HUES6 (cell line): ENCODE data around the gene KRT33B.
"Not testable (repeated sequence)": the region's sequence is repeated elsewhere in the genome, so short reads cannot be mapped to it uniquely, and the experiment has no call there.

Experiments
- H3K27ac ChIP-seq: 2 replicates; pipeline ENCODE4 v1.7.0; 2013; ENCODE audit warnings: low read depth, mild to moderate bottlenecking, low read length, inconsistent platforms
- H3K27me3 ChIP-seq: 2 replicates; pipeline ENCODE4 v1.6.1; 2013; ENCODE audit warnings: low read length; ENCODE audit not compliant: control insufficient read depth, insufficient read depth
- H3K36me3 ChIP-seq: 2 replicates; pipeline ENCODE4 v1.6.1; 2013; ENCODE audit warnings: low read length; ENCODE audit not compliant: control insufficient read depth, insufficient read depth
- H3K4me1 ChIP-seq: 2 replicates; pipeline ENCODE4 v1.6.1; 2013; ENCODE audit warnings: low read length; ENCODE audit not compliant: control insufficient read depth, insufficient read depth
- H3K4me3 ChIP-seq: 2 replicates; pipeline ENCODE4 v1.5.1; 2013; ENCODE audit warnings: low read depth, low read length
- H3K9ac ChIP-seq: one replicate; pipeline ENCODE4 v1.6.1; 2013; ENCODE audit warnings: mild to moderate bottlenecking, low read length
- H3K9me3 ChIP-seq: 2 replicates; pipeline ENCODE4 v1.6.1; 2013; ENCODE audit warnings: low read depth, low read length; ENCODE audit not compliant: control insufficient read depth, insufficient read depth

KRT33B gene

DNA sequence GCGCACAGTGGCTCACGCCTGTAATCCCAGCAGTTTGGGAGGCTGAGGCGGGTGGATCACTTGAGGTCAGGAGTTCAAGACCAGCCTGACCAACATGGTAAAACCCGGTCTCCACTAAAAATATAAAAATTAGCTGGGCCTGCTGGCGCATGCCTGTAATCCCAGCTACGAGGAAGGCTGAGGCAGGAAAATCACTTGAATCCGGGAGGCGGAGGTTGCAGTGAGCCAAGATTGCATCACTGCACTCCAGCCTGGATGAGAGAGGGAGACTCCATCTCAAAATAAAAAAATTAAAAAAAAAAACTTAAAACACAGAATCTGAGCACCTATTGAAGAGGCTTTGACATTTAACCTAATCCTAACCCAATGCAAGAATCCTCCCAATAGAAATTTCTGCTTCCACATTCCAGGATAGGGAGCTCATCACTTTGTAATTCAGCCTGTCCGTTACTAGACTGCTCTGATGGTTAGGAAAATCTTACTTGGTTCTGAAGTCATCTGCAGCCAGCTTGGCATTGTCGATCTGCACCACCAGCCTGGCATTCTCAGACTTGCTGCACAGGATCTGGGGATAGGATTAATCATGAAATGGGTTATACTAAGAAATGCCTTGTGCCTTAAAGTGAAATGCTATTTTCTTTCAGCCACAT is 2.1 kb downstream of the KRT33B start:
- Histone ChIP-seq H3K9ac (no peak overlapping the region), H3K36me3 (no peaks in the 10 kb centered on the region), H3K9me3 (no peaks in the 10 kb centered on the region), H3K4me1 (no peaks in the 10 kb centered on the region), H3K27me3 (no peaks in the 10 kb centered on the region), H3K27ac (no peak overlapping the region), H3K4me3 (no peak overlapping the region)

- H3K4me3 ChIP-seq = no peak overlapping the region
- H3K9ac ChIP-seq = no peak overlapping the region
- no peaks in the 10 kb centered on the region for H3K9me3 ChIP-seq
- no peaks in the 10 kb centered on the region for H3K36me3 ChIP-seq
- no peaks in the 10 kb centered on the region for H3K4me1 ChIP-seq
- no peak overlapping the region for H3K27ac ChIP-seq
- no peaks in the 10 kb centered on the region for H3K27me3 ChIP-seq
Measured at GRCh38 chr17:41366070-41366469, 3.5 kb downstream of the KRT33B start.

DNA sequence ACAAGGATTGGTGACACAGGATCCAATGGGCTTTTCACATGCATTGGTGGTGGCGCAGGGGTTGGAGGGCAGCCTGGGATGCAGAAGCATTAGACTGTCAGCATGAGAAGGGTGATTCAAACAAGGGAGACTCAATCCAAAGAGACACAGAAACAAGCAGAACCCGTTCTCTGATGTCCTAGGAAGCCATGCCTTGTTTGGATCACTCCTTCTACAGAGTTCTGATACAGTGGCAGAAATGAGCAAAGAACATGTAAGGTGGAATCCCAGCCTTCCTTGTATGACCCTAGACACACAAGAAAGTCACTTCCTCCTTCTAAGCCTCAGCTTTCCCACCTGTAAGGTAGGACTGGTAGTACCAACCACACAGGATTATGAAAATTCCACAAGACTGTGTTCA is 5.7 kb downstream of the KRT33B start:
- Histone ChIP-seq H3K9me3 (no peaks in the 10 kb centered on the region), H3K4me3 (no peak overlapping the region), H3K9ac (no peak overlapping the region), H3K27me3 (no peaks in the 10 kb centered on the region), H3K27ac (no peak overlapping the region), H3K36me3 (no peaks in the 10 kb centered on the region), H3K4me1 (no peaks in the 10 kb centered on the region)

GRCh38 chr17:41360296-41360995 is 9.2 kb downstream of the KRT33B start:
- Histone ChIP-seq H3K9ac (no peak overlapping the region), H3K27me3 (no peaks in the 10 kb centered on the region), H3K27ac (no peak overlapping the region), H3K4me1 (no peaks in the 10 kb centered on the region), H3K9me3 (no peaks in the 10 kb centered on the region), H3K4me3 (no peak overlapping the region), H3K36me3 (no peaks in the 10 kb centered on the region)

- H3K36me3 ChIP-seq = no peaks in the 10 kb centered on the region
- no peaks in the 10 kb centered on the region for H3K4me1 ChIP-seq
- H3K4me3 ChIP-seq = no peak overlapping the region
- H3K27me3 ChIP-seq = no peaks in the 10 kb centered on the region
- H3K9ac ChIP-seq = no peak overlapping the region
- no peak overlapping the region for H3K27ac ChIP-seq
- no peaks in the 10 kb centered on the region for H3K9me3 ChIP-seq
Measured at GRCh38 chr17:41354536-41354935, 15.1 kb downstream of the KRT33B start.

GRCh38 chr17:41352597-41353366 is 16.8 kb downstream of the KRT33B start:
- Histone ChIP-seq H3K36me3 (no peaks in the 10 kb centered on the region), H3K27me3 (no peaks in the 10 kb centered on the region), H3K9me3 (no peaks in the 10 kb centered on the region), H3K4me1 (no peaks in the 10 kb centered on the region), H3K9ac (no peak overlapping the region), H3K4me3 (no peak overlapping the region), H3K27ac (no peak overlapping the region)

GRCh38 chr17:41351177-41351576 is 18.4 kb downstream of the KRT33B start:
- Histone ChIP-seq H3K27me3 (no peaks in the 10 kb centered on the region), H3K4me3 (no peak overlapping the region), H3K9ac (no peak overlapping the region), H3K4me1 (no peaks in the 10 kb centered on the region), H3K36me3 (no peaks in the 10 kb centered on the region), H3K27ac (no peak overlapping the region), H3K9me3 (no peaks in the 10 kb centered on the region)

- not testable (repeated sequence) for H3K36me3 ChIP-seq, H3K4me1 ChIP-seq, H3K9ac ChIP-seq, H3K27me3 ChIP-seq, H3K9me3 ChIP-seq, H3K4me3 ChIP-seq, H3K27ac ChIP-seq
Measured at GRCh38 chr17:41350381-41350878, 19.2 kb downstream of the KRT33B start, which contains the start of gene KRT33A. TSS of gene KRT33A (minus strand) at chr17:41350828. CDS start at chr17:41350767, 61 bp downstream.

DNA sequence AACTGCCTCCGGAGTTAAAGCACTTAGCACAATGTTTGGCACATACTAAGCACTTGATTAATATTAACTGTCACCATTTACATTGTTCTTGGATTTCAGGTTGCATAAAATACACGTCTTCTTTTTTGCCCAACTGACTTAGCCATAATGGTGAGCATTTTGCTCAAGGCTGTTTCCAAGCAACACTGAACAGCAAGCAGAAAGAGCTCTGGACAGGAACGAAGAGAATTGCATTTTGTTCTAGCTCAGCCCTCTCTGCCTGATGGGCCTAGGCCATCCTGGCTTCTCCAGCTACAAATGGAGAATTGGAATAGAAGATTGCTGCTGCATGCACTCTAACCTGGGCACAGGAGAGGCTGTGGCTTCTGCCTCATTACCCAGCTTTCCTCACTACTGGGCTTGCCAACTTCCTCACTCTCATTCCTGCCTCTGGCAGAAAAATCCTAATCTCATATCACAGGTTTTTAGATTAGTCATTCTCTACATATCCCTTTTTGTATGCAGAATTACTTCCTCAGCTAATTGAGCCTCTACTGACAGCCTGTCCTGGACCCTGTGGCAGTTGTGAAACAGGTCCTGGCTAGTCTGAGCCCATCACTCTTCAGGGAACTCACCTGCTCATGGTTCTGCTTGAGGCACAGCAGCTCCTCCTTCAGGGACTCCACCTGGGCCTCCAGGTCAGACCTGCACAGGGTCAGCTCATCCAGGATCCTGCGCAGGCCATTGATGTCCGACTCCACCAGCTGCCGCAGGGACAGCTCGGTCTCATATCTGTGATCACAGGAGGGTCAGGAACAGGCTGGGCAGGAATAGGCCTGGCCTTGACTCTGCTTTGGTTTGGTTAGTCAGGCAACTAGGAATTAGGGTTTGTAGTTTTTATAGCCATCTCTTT is 21.5 kb downstream of the KRT33B start:
- Histone ChIP-seq H3K27ac (no peak overlapping the region), H3K4me3 (no peak overlapping the region), H3K27me3 (no peaks in the 10 kb centered on the region)

GRCh38 chr17:41346421-41346820 is 23.2 kb downstream of the KRT33B start:
- H3K4me3 ChIP-seq, H3K9ac ChIP-seq, H3K4me1 ChIP-seq, H3K27ac ChIP-seq, H3K27me3 ChIP-seq, H3K36me3 ChIP-seq: not testable (repeated sequence)
- H3K9me3 ChIP-seq = peaks cover 23% of the 10 kb centered on the region

More for the DNA sequence above, 21.5 kb downstream of the KRT33B start:
- Histone ChIP-seq H3K9me3 (peaks cover 8% of the 10 kb centered on the region), H3K36me3 (no peaks in the 10 kb centered on the region), H3K9ac (no peak overlapping the region), H3K4me1 (no peaks in the 10 kb centered on the region)
